HEK293T (cell line): ENCODE results near the gene BTBD19.
"Not testable (repeated sequence)": the region's sequence is repeated elsewhere in the genome, so short reads cannot be mapped to it uniquely, and the experiment has no call there.

ENCODE experiments used
- CTCF ChIA-PET: fragments of 350-600 bp; formaldehyde crosslinking; extraction: SDS; loops from one replicate; lab custom pipeline; 2021; ENCODE audit warnings: antibody characterized with exemption, inconsistent platforms; lab: Yijun Ruan, JAX
- POLR2A ChIA-PET: fragments of 350-600 bp; formaldehyde crosslinking; extraction: SDS; loops from one replicate; lab custom pipeline; 2020; ENCODE audit warnings: antibody characterized with exemption, inconsistent platforms; lab: Yijun Ruan, JAX
- DNase-seq: peaks from one replicate; pipeline ENCODE4 v3.0.0; 2012; ENCODE audit warnings: mixed read lengths; ENCODE audit errors: extremely low spot score
- ARNT ChIP-seq: fragments of 450-650 bp; IDR thresholded peaks from 2 replicates; pipeline ENCODE4 v1.6.1; 2017; ENCODE audit warnings: mild to moderate bottlenecking
- BHLHE40 ChIP-seq: fragments of 450-650 bp; IDR thresholded peaks from 2 replicates; pipeline ENCODE4 v1.6.1; 2016; ENCODE audit warnings: mild to moderate bottlenecking, moderate library complexity, borderline replicate concordance
- CTBP1 ChIP-seq: fragments of 450-650 bp; IDR thresholded peaks from 2 replicates; pipeline ENCODE4 v1.6.1; 2016; ENCODE audit warnings: borderline replicate concordance
- ELF4 ChIP-seq: fragments of 450-650 bp; IDR thresholded peaks from 2 replicates; pipeline ENCODE4 v1.6.1; 2017; ENCODE audit warnings: antibody characterized with exemption
- FOXA1 ChIP-seq: fragments of 450-650 bp; IDR thresholded peaks from 2 replicates; pipeline ENCODE4 v1.6.1; 2016; ENCODE audit warnings: mild to moderate bottlenecking
- FOXK2 ChIP-seq: fragments of 450-650 bp; IDR thresholded peaks from 2 replicates; pipeline ENCODE4 v1.6.1; 2016; ENCODE audit warnings: mild to moderate bottlenecking
- FOXM1 ChIP-seq: fragments of 450-650 bp; IDR thresholded peaks from 2 replicates; pipeline ENCODE4 v1.6.1; 2017; ENCODE audit warnings: mild to moderate bottlenecking, borderline replicate concordance
- HDGF ChIP-seq: fragments of 450-650 bp; IDR thresholded peaks from 2 replicates; pipeline ENCODE4 v1.6.1; 2017; ENCODE audit warnings: antibody characterized with exemption, borderline replicate concordance
- L3MBTL2 ChIP-seq: fragments of 450-650 bp; conservative IDR thresholded peaks from 2 replicates; pipeline ENCODE4 v1.6.1; 2016; ENCODE audit warnings: mild to moderate bottlenecking
- LEF1 ChIP-seq: fragments of 450-650 bp; IDR thresholded peaks from 2 replicates; pipeline ENCODE4 v1.6.1; 2017; ENCODE audit warnings: mild to moderate bottlenecking, borderline replicate concordance
- NFRKB ChIP-seq: fragments of 450-650 bp; IDR thresholded peaks from 2 replicates; pipeline ENCODE4 v1.6.1; 2016; ENCODE audit warnings: mild to moderate bottlenecking, moderate library complexity
- PKNOX1 ChIP-seq: fragments of 450-650 bp; IDR thresholded peaks from 2 replicates; pipeline ENCODE4 v1.6.1; 2016
- SP1 ChIP-seq: fragments of 450-650 bp; IDR thresholded peaks from 2 replicates; pipeline ENCODE4 v1.6.1; 2017
- SUZ12 ChIP-seq: fragments of 450-650 bp; IDR thresholded peaks from 2 replicates; pipeline ENCODE4 v1.6.1; 2016; ENCODE audit warnings: mild to moderate bottlenecking
- TARDBP ChIP-seq: fragments of 450-650 bp; IDR thresholded peaks from 2 replicates; pipeline ENCODE4 v1.6.1; 2016
- ZNF384 ChIP-seq: fragments of 450-650 bp; IDR thresholded peaks from 2 replicates; pipeline ENCODE4 v1.6.1; 2016

The BTBD19 gene

GRCh38 chr1:44834328-44834727, 26.0 kb downstream of the BTBD19 start:
- ChIA-PET CTCF (no interaction called here), POLR2A (interaction anchor here (1.3 kb wide), 1 partner anchor 15 kb away, joined by 4 read pairs; no protein-coding TSS in a partner anchor)
- TF ChIP-seq BHLHE40: no peak
- no peak for TF ChIP-seq L3MBTL2
- no peak for TF ChIP-seq PKNOX1
- no peak for TF ChIP-seq HDGF
- no peak for TF ChIP-seq SUZ12
- no peak for TF ChIP-seq FOXM1
- no peak for TF ChIP-seq TARDBP
- no peak for TF ChIP-seq FOXA1
- TF ChIP-seq FOXK2: no peak
- no peak for TF ChIP-seq ELF4
- TF ChIP-seq ARNT: no peak
- TF ChIP-seq NFRKB: no peak
- no peak for TF ChIP-seq CTBP1
- TF ChIP-seq SP1: no peak
- TF ChIP-seq ZNF384: no peak
- no peak for TF ChIP-seq LEF1
- DNase-seq: no peak

DNA sequence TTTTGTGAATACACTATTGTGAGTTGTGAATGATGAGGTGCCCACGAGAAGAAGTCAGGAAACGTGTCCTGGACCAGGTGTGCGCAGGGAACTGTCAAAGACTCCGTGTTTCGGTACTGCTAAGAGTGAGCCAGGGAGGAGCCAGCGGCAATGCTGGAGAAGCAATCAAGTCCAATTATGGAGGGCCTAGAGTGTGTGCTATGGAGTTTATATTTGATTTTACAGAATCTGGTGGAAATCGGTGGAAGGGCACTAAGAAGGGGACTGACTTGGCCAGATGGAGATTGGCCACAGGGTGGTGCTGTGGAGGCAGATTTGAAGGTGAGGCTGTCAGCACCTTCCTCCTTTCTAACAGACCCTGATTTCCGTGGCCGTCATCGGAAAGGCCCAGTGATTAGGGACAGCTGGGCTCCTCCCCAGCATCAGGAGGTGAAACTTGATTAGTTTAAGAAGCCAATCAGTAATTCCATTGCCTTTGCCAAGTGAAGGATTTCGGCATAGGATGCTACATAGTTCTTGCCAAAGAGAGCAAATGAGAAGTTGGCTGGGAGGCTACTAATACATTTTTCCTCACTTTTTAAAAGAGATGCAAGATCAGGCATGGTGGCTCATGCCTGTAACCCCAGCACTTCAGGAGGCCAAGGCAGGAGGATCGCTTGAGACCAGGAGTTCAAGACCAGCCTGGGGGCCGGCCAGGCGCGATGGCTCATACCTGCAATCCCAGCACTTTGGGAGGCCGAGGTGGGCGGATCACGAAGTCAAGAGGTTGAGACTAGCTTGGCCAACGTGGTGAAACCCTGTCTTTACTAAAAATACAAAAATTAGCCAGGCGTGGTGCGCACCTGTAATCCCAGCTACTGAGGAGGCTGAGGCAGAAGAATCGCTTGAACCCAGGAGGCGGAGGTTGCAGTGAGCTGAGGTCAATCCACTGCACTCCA, 27.7 kb downstream of the BTBD19 start:
- POLR2A ChIA-PET: interaction anchor here (1.7 kb wide), 1 partner anchor 176 kb away, joined by 4 read pairs; the partner anchor contains the start of gene UROD
- CTCF ChIA-PET: interaction anchor here (0.6 to 1.3 kb wide), 3 partner anchors 15 to 175 kb away, joined by 3 read pairs; partner anchors contain the start of gene HECTD3
- peak; percentile 83 for DNase-seq
- TF ChIP-seq BHLHE40 (no peak), PKNOX1 (0 out of 2 replicates have a peak, but pooled peaks have one; percentile 6)

DNA sequence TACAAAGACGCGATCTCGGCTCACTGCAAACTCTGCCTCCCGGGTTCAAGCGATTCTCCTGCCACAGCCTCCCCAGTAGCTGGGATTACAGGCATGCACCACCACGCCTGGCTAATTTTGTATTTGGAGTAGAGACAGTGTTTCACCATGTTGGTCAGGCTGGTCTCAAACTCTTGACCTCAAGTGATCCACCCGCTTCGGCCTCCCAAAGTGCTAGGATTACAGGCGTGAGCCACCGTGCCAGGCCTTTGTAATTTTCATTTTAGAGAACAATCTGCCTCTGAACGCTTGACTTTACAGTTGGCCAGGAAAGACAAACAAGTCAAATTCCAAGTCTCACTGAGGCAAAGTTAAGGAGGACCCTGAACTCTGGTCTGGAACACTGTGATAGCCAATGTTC, 30.0 kb downstream of the BTBD19 start:
- CTCF ChIA-PET, DNase-seq: not testable (repeated sequence)
- POLR2A ChIA-PET: interaction anchor here (1.0 kb wide), 1 partner anchor 63 kb away, joined by 3 read pairs; the partner anchor contains the start of gene RPS8

DNA sequence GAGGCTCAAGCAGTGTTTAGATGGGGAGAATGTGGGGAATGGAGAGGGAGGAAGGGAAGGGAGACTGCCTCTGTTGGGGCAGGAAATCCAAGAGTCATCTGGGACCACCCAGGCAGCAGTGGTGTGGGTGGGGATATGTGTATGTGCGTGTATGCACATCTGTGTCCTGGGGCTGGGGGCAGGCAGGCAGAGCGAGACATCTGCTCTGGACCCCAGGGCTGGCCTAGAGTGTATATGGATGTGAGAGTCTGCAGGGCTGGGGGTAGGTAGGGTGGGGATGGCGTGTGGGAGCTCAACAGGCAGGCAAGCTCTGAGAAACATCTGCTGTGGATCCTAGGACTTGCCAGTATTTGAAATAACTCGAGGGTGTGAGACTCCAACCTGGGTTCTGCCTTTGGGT, 31.3 kb downstream of the BTBD19 start:
- POLR2A ChIA-PET: no interaction called here
- TF ChIP-seq CTBP1: no peak
- TF ChIP-seq NFRKB: no peak
- TF ChIP-seq PKNOX1: no peak
- TF ChIP-seq ZNF384: no peak
- TF ChIP-seq FOXK2: no peak
- DNase-seq: no peak
- CTCF ChIA-PET: no interaction called here

DNA sequence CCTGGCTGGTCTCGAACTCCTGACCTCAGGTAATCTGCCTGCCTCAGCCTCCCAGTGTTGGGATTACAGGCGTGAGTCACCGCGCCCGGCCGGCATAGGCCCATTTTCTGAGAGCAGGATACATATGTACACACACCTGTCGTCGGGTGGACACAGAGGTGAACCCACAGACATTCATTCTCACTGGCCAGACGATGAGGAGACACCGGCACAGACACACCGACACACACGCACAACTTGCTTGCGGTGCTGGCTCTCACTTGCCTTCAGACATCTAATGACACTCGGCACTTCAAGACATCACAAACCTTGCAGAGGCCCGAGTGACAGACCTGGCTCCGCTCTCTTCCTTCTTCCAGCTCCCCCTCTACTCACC, 34.2 kb downstream of the BTBD19 start:
- TF ChIP-seq HDGF (no peak), FOXA1 (no peak), ELF4 (no peak), LEF1 (no peak), SP1 (no peak), PKNOX1 (no peak), ARNT (no peak), BHLHE40 (no peak), NFRKB (no peak), L3MBTL2 (no peak), SUZ12 (no peak), FOXK2 (no peak), ZNF384 (no peak)
- POLR2A ChIA-PET: interaction anchor here (1.1 to 2.5 kb wide), 6 partner anchors 10 to 121 kb away, joined by 3 to 12 read pairs (median 5); no protein-coding TSS in a partner anchor
- DNase-seq: no peak
- CTCF ChIA-PET: interaction anchor here (1.8 kb wide), 1 partner anchor 11 kb away, joined by 5 read pairs; no protein-coding TSS in a partner anchor
